CD4-positive, alpha-beta T cell treated with Interleukin-17A for 4 hours (primary cell): ENCODE measurements around the gene C5AR2.
"Not testable (repeated sequence)": the region's sequence is repeated elsewhere in the genome, so short reads cannot be mapped to it uniquely, and the experiment has no call there.

Experiments used
- DNase-seq: peaks from one replicate; pipeline ENCODE4 v3.0.0-alpha.2; 2020; ENCODE audit warnings: mixed read lengths

The C5AR2 gene

GRCh38 chr19:47331931-47332547 is at the start of gene C5AR2:
C5AR2 (plus strand) TSS chr19:47332175; CDS start chr19:47340800, 8,625 bp downstream.
- DNase-seq = no peak

DNA sequence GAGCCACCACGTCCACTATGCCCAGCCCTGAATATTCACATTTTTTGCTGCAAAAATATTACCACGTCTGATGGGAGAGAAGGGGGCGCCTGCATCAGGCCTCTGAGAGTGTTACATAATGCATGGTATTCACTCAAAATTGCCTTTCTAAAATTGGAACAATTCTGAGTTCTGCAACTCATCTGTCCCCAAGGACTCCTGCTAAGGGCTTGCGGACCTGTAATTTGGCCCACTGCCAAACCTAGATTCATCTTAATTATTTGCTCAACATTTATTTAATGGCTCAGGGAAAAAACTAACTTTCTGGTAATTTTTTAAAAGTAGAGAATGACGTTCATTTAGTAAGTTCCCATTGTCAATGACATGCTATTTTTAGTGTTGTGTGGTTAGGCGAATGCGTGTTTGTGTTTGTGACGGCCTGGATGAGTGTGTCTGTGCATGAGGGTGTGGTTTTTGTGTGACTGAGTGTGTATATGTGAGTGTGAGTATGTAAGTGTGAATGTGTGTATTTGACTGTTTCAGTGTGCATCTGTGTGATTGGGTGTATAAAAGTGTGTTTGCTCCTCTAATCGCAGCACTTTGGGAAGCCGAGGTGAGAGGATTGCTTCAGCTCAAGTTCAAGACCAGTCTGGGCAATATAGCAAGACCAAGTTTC is 48.4 kb upstream of the C5AR2 start:
- no peak for DNase-seq

- peak; percentile 65 for DNase-seq
Observed at GRCh38 chr19:47284324-47284899, 47.6 kb upstream of the C5AR2 start.

DNA sequence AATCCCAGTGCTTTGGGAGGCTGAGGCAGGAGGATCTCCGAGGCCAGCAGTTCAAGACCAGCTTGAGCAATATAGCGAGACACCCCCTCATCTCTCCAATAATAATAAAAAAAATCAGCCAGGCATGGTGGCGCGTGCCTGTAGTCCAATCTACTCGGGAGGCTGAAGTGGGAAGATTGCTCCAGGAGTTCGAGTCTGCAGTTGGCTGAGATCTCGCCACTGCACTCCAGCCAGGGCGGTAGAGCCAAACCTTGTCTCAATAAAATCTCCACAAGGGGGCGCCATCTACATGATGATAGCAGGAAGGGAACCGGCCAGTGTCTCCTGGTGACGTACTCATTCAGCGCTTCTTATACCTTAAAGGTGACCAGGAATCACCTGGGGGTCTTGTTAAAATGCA is 35.9 kb upstream of the C5AR2 start:
- peak; percentile 85 for DNase-seq

- not testable (repeated sequence) for DNase-seq
Observed at GRCh38 chr19:47300867-47301266, 31.1 kb upstream of the C5AR2 start.

GRCh38 chr19:47302249-47302648 is 29.7 kb upstream of the C5AR2 start:
- no peak for DNase-seq

DNA sequence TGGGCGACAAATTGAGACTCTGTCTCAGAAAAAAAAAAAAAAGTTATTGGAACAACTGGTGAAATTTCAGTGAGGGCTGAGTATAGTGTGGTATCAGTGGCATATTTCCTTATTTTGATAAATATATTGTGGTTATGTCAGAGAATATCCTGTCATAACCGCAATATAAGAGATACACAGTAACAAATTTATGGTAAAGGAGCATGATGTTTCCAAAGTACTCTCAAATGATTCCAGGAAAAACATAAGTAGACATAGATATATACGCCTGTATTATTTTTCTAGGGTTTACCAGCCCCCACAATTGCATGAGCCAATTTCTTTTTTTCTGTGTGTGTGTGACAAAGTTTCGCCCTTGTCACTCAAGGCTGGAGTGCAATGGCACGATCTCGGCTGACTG is 28.0 kb upstream of the C5AR2 start:
- no peak for DNase-seq

DNA sequence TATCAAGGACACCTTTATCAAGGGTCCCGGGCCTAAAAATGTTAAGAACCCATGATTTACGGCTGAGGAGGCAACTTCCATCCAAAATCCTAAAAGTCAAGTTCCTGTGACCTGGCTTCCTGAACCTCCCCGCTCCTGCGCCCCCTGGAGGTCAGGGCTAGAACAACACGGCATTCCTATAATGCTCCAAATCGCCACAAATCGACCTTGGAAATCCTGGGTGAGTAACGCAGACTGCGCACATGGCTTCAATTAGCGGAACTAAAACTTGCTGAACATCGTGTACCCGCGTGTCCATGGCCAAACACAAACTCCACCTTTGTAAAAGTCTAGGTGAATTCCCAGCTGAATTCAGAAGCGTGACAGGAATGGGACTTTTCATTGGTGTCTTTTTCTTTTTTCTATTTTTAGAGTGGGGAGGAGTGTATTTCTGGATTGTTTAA is 26.6 kb upstream of the C5AR2 start:
- DNase-seq = peak; percentile 74

DNA sequence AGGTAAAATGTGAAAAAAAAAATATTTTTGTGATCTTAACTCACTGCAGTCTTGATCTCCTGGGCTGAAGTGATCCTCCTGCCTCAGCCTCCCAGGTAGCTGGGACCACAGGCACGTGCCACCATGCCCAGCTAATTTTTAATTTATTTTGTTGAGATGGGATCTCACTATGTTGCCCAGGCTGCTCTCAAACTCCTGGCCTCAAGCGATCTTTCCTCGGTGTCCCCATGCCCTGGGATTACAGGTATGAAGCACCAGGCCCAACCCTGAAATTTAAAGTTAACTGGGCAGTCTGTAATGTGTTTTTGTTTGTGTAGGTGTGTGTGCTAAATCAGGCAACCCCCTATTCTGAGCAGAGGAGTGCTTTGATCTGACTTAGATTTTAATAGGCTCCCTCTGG is 25.7 kb upstream of the C5AR2 start:
- DNase-seq = no peak

GRCh38 chr19:47309038-47309437 is 22.9 kb upstream of the C5AR2 start:
- DNase-seq = no peak

- no peak for DNase-seq
Observed at GRCh38 chr19:47309608-47310007, 22.4 kb upstream of the C5AR2 start, which contains the start of gene C5AR1. C5AR1 (plus strand) TSS chr19:47309861; CDS start chr19:47309896, 35 bp downstream.

GRCh38 chr19:47310323-47310722 is 21.7 kb upstream of the C5AR2 start:
- no peak for DNase-seq

DNA sequence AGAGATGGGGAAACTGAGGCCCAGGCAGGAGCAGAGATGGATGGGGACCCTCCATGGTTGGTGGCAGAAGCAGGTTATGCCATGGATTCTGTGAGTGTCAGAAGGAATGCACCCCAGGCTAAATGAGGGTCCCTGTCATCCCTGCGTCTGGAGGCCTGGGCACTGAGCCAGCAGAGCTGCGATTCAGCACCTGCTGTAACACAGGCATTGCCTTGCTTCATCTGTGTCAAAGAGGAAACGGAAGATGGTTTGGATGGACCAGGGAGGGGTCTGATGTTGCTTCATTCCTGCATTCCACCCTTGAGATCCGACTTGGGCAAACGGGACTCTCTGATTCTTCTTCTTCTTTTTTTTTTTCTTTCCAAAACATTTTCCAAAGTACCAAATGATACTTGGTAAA is 21.2 kb upstream of the C5AR2 start:
- no peak for DNase-seq

DNA sequence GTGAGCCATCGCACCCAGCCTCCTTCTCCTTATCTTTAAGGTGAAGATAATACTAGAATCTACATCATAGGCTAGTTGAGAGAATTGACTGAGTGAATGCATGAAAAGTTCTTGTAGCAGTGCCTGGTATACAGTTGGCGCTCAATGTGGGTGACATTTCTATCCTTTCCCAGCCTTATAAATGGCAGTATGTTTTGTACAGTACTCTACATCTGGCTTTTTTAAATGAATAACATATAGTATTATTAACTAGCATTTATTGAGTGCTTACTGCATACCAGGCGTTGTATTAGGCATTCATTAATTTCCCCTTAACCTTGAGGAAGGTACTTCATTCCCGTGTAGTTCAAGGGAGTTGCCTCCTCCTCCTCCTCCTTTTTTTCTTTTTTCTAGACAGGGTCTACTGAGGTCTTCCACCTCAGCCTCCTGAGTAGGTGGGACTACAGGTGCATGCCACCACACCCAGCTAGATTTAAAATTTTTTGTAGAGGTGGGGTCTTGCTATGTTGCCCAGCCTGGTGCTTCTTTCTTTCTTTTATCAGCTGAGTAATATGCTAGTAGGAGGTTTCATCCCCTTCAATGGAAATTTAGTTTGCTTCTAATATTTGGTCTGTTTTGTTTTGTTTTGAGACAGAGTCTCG is 19.5 kb upstream of the C5AR2 start:
- no peak for DNase-seq

DNA sequence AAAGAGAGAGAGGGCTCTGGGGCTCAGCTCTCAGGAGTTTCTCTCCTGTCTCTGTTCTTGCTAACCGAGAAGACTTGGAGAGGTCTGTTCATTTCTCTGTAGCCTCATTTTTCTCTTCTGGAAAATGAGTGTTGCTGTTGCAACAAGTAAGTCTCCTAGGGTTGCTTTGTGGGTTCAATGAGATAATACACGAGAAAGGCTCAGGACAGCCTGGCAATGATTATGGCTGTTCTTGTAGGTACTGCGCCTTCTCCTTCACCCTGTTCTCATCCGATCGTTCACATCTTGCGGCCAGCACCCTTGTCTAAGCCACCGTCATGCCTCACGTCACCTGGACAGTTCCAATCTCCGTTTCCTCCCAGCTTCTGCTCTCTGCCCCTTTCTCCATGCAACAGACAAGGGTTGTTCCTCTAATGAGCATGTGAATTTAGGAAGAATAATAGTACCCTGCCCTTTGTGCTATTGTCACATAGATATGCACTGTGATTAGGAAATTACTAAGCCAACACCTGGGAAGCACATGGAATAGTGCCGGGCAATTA is 18.1 kb upstream of the C5AR2 start:
- no peak for DNase-seq

GRCh38 chr19:47315125-47315821 is 16.7 kb upstream of the C5AR2 start:
- DNase-seq = no peak

GRCh38 chr19:47316513-47316912 is 15.5 kb upstream of the C5AR2 start:
- DNase-seq = no peak

GRCh38 chr19:47319923-47320871 is 11.8 kb upstream of the C5AR2 start:
- DNase-seq = no peak

GRCh38 chr19:47321630-47322029 is 10.3 kb upstream of the C5AR2 start:
- DNase-seq = no peak

GRCh38 chr19:47322058-47322457 is 9.9 kb upstream of the C5AR2 start:
- DNase-seq = no peak

- DNase-seq = no peak
Observed at GRCh38 chr19:47323409-47323808, 8.6 kb upstream of the C5AR2 start.

DNA sequence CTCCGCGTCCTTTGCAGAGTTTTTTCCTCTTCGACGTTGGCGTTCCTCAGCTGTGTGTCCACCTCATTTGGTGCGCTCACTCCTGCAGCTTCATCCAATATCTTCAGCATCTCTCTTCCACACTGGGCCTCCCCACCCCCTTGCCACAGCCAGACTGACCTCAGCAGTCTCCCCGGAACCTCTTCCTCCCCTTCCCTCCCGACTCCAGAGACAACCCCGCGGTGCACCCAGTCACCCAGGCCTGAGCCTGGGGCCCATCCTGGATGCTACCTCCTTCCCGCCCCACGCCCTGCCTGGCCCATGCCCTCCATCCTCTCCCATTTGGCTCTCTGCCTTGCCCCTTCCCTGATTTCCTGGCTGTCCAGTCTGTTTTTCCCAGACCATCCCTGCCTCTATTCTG is 8.1 kb upstream of the C5AR2 start:
- DNase-seq = no peak
